Measurements from ENCODE around the gene AUTS2. TPM values are rescaled to one million over a fixed set of nuclear protein-coding genes. Genes with fewer than 3 reads are reported as not detected.

AUTS2 gene
- total RNA-seq, 1 experiment from 2014 or later, result 256 TPM

- Histone ChIP-seq H2BK15ac (ENCODE audit: low read depth, low read length) (no peak overlapping the region), H4K8ac (replicated peaks; ENCODE audit: insufficient read length, low read depth, low read length) (no peak overlapping the region), H3K9me3 (ENCODE audit: control insufficient read depth, low read depth, low read length) (no peaks in the 10 kb centered on the region), H2AK5ac (ENCODE audit: insufficient read length, low read length) (no peak overlapping the region), H4K5ac (ENCODE audit: insufficient read length, low read depth, low read length) (no peak overlapping the region), H3K79me1 (ENCODE audit: insufficient read depth, low read depth, low read length, poor library complexity, severe bottlenecking) (no peaks in the 10 kb centered on the region), H2BK5ac (ENCODE audit: insufficient read length, low read length) (no peak overlapping the region), H3K14ac (ENCODE audit: insufficient read depth, low read length) (no peak overlapping the region), H3K4ac (ENCODE audit: low read depth, low read length) (no peak overlapping the region), H3K4me2 (ENCODE audit: insufficient read depth, insufficient read length, low read length) (no peak overlapping the region), H3K56ac (ENCODE audit: insufficient read length, low read depth, low read length) (no peak overlapping the region), H2BK120ac (ENCODE audit: low read depth, low read length, poor library complexity, severe bottlenecking) (no peak overlapping the region), H4K91ac (ENCODE audit: insufficient read length, low read depth, low read length) (no peak overlapping the region), H3K23me2 (ENCODE audit: insufficient read length, low read depth, low read length, poor library complexity, severe bottlenecking) (no peaks in the 10 kb centered on the region), H3K9ac (ENCODE audit: extremely low read depth, insufficient read length, low read length) (no peak overlapping the region), H3K23ac (ENCODE audit: insufficient read length, low read depth, low read length) (no peak overlapping the region), H3K79me2 (ENCODE audit: insufficient read depth, low read length) (no peaks in the 10 kb centered on the region), H3K27ac (ENCODE audit: insufficient read length, low read depth, low read length) (no peak overlapping the region), H3K18ac (ENCODE audit: insufficient read length, low read depth, low read length) (no peak overlapping the region), H4K20me1 (ENCODE audit: control insufficient read depth, insufficient read depth, insufficient read length) (no peaks in the 10 kb centered on the region), H3K4me1 (ENCODE audit: insufficient read depth, low read length) (no peaks in the 10 kb centered on the region; the same call in 1 of the 2 replicates), H2BK20ac (ENCODE audit: low read depth, low read length, poor library complexity, severe bottlenecking) (no peak overlapping the region), H3T11ph (ENCODE audit: low read length) (no peak overlapping the region), H2AFZ (ENCODE audit: low read length) (no peak overlapping the region), H2BK12ac (ENCODE audit: insufficient read length, low read depth, low read length) (no peak overlapping the region), H3K27me3 (ENCODE audit: insufficient read depth, low read length) (no peaks in the 10 kb centered on the region)
- Mint-ChIP-seq H3K4me1 (peaks cover 38 to 48% of the 10 kb centered on the region in 2 experiments), H3K9me3 (no peaks in the 10 kb centered on the region), H3K27me3 (ENCODE audit: low read depth) (peaks cover 3% of the 10 kb centered on the region), H3K27ac (no peak overlapping the region), H3K36me3 (ENCODE audit: insufficient read depth in 1 of 3, low read depth in 3 of 3) (no peaks in the 10 kb centered on the region), H3K4me3 (no peak overlapping the region)
- TF ChIP-seq, protein P1, sequence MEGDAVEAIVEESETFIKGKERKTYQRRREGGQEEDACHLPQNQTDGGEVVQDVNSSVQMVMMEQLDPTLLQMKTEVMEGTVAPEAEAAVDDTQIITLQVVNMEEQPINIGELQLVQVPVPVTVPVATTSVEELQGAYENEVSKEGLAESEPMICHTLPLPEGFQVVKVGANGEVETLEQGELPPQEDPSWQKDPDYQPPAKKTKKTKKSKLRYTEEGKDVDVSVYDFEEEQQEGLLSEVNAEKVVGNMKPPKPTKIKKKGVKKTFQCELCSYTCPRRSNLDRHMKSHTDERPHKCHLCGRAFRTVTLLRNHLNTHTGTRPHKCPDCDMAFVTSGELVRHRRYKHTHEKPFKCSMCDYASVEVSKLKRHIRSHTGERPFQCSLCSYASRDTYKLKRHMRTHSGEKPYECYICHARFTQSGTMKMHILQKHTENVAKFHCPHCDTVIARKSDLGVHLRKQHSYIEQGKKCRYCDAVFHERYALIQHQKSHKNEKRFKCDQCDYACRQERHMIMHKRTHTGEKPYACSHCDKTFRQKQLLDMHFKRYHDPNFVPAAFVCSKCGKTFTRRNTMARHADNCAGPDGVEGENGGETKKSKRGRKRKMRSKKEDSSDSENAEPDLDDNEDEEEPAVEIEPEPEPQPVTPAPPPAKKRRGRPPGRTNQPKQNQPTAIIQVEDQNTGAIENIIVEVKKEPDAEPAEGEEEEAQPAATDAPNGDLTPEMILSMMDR (conservative IDR thresholded peaks at IDR 0.05), result no peak
- WGBS (ENCODE audit: extremely low coverage, insufficient read length, low lambda C conversion rate), result no CpG with 5 or more reads among the region's 5 CpGs
- no peak for DNase-seq
Measured at GRCh38 chr7:69640925-69641594, 42.8 kb downstream of the AUTS2 start.

Data from H9 (cell line).